DMS153 treated with DMSO at 0.1 percent for 48 hours (cell line): ENCODE data around the gene UQCR11.

ENCODE experiments used
- DNase-seq: peaks from one replicate; lab custom pipeline; 2025; ENCODE audit not compliant: unreplicated experiment; lab: John Stamatoyannopoulos, UW

Gene UQCR11

GRCh38 chr19:1636325-1637236, 31.3 kb upstream of the UQCR11 start:
- no peak for DNase-seq

GRCh38 chr19:1634938-1635243, 29.6 kb upstream of the UQCR11 start:
- DNase-seq: no peak

DNA sequence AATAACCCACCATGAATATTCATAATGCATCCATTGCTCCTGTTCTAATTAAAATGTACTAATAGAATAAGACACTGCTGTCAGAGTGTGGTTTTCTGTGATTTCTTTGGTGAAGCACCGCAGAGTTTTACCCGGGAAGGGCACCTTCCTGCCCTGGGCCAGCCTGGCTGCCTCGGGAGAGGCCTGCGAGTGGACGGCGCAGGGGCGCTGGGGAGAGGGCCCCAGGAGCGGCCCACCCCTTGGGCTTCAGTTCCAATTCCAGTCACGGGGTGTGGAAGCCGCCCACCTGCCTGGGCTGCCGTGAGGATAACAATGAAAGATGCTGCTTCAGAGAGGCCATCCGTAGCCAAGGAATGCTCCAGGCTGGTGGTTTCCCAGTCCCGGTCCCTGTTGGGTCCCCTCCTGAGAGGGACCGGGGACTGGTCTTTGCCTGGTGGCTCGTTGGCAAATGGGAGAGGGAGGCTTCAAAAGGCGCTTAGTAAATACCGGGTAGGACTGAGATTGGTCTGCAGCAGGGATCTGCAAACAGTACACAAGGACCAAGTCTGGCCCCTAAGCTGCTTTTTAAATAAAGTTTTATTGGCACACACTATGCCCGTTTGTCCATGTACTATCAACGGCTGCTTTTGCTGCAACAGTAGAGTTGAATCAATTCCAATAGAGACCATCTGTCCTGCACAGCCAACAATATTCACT, 29.1 kb upstream of the UQCR11 start:
- DNase-seq: no peak

DNA sequence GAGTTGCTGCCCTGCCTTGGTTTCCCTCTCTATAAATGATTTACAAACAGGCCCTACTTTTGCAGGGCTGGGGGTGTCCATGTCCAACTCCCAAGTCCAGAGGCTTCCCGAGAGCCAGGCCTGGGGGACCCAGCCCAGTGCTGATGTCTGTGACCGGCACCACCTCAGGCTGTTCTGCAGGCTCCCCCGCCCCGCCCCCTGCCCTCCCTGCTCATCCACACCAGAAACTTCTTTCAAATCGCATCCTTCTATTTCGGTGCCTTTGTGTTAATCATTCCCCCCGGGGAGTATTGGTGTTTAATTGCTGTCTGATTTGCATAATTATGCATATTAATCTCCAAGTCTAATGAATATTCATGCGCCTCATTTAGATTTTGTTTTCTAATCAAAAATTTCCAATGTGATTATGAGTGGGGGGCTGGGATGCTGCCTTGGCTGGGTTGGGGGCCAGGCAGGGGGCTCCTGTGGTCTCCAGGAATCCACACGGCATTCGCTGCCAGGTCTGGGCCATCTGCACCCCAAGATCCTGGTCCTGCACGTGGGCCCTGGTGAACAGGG, 28.1 kb upstream of the UQCR11 start:
- no peak for DNase-seq

GRCh38 chr19:1632462-1633268, 27.4 kb upstream of the UQCR11 start:
- DNase-seq: no peak

DNA sequence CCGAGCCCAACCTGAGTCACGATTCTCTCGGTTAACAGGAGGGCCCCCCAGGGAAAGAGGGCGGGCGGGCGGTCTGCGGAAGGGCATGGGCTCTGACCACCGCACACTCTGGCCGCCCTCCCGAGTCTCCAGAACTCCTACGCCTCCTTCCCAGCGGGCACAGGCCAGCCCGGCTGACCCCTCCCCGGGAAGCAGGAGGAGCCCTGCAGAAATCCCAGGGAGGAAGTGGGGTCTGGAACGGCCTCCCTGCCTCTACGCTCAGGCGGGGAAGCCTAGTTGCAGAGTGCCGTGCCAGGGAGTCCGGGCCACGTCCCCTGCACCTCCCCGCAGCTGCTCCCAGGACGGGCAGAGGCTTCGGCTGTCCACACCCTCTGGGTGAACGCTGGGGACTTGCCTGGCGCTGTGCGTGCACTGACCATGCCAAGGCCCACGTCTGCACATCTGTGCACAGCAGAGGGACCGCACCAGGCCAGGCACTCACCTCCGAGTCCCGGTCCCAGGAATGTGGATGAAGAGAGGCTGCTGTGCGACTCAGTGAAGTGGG, 26.4 kb upstream of the UQCR11 start:
- no peak for DNase-seq

DNA sequence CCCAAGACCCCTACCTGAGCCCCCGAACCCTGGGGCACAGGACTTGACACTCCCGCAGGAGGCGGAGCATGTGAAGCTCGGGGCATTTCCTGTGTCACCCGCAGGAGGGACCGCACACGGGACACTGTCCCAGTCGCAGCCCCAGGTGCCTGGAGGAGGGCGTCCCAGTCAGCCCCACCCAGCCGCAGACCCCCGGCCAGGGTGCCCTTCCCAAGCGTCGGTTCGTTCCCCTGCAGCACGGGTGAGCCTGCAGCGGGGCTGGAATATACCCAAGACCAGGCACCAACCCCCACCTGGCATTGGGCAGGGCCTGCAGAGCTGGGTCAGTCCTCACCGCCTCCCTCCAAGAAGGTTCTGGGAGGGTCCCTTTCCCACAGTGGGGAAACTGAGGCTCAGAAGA, 25.5 kb upstream of the UQCR11 start:
- no peak for DNase-seq

- DNase-seq: no peak
These were observed 24.8 kb upstream of the UQCR11 start for GRCh38 chr19:1630012-1630411.

- DNase-seq: no peak
These were observed 24.1 kb upstream of the UQCR11 start for GRCh38 chr19:1629256-1629808.

- DNase-seq: no peak
These were observed 21.9 kb upstream of the UQCR11 start for GRCh38 chr19:1627194-1627593.

- no peak for DNase-seq
These were observed 21.3 kb upstream of the UQCR11 start for GRCh38 chr19:1626417-1627010.

DNA sequence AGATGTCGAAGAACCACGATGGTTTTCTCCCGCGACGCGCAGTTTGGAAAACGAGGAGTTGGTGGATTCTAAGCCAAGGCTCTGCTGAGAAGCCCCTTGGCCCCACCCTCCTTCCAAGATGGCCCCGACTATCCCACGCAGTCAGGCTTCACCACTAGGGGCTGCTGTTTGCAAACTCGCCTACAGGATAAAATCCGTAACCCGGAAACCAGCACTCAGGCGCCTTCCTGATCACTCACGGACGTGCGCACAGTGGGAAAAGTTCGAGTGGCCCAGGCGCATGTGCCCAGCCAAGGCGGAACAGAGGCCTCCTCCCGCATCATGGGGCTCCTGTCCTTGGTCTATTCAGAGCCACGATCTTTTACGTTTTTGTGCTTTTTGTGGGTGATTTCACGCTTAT, 19.2 kb upstream of the UQCR11 start:
- no peak for DNase-seq

GRCh38 chr19:1622541-1622940, 17.3 kb upstream of the UQCR11 start:
- DNase-seq: no peak

DNA sequence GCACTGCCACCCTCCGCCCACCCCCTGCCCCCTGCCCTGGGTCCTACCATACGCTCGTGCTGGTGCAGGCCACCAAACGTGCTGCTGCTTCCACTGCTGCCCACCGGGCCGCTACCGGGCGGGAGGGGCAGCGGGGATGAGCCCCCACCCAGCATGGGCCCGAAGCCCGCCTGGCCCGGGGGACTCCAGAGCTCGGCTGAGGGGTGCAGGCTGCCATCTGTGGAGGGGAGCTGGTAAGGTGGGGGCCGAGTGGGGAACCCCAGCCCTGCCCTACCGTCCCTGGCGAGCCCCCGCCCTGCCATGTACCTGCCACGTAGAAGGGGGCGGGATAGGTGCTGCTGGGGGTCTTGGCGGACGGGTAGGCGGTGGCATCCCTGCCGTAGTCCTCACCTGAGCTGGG, 16.7 kb upstream of the UQCR11 start:
- no peak for DNase-seq

GRCh38 chr19:1621574-1621973, 16.3 kb upstream of the UQCR11 start:
- DNase-seq: no peak

DNA sequence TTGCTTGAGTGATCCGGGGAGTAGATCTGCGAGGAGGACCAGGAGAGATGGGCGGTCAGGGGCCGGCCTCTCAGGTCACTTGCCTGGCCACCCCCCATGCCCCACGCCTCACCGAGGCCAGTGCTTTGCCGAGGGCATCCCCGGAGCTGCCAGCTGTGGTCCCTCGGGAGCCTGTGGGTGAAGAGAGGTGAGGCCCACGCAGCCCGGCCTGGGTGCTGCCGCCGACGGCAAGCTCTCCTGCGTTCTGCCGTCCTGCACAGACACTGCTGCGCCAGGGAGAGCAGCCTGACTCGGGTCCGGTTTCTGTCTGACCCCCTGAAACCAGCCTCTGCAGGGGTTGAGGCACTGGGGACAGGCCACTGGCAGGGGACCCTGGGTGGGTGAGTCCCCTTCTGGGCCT, 15.8 kb upstream of the UQCR11 start:
- no peak for DNase-seq

DNA sequence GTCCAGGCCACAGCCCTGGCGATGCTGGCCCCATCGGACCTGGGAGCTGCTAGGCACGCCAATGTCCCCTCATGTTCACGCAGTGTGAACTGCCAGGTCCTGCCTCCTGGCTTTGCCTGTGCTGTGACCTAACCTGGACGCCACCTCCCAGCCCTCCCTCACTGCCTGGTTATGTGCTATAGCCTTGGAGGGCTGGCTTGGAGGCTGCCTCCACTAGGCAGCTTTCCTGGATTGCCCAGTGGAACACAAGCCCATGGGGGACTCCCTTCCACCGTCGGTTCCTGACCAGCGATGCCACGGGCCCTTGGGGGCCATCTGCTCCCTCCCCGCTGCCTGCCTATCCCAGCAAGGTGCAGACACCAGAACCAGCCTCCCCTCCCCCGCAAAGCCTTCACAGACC, 15.2 kb upstream of the UQCR11 start:
- no peak for DNase-seq

- no peak for DNase-seq
These were observed 14.4 kb upstream of the UQCR11 start for GRCh38 chr19:1619703-1620102.

GRCh38 chr19:1619094-1619439, 13.8 kb upstream of the UQCR11 start:
- DNase-seq: no peak
